HepG2 (cell line): ENCODE data around the gene LLGL2. TPM values are rescaled to one million over a fixed set of nuclear protein-coding genes. Genes with fewer than 3 reads are reported as not detected.

Experiments
- ARID2 ChIP-seq: sonication (generic); formaldehyde crosslinking; IDR thresholded peaks from 2 replicates; pipeline ENCODE4 v1.8.1; 2022; ENCODE audit warnings: mild to moderate bottlenecking, missing genetic modification reagents, borderline replicate concordance
- CEBPG ChIP-seq: IDR thresholded peaks from 2 replicates; pipeline ENCODE4 v1.6.1; 2016
- CHD4 ChIP-seq: fragments of 200-600 bp; sonication (generic); IDR thresholded peaks from 2 replicates; pipeline ENCODE4 v1.7.0; 2017; ENCODE audit warnings: mild to moderate bottlenecking, low read length, borderline replicate concordance
- FOXK2 ChIP-seq: fragments of 450-650 bp; IDR thresholded peaks from 2 replicates; pipeline ENCODE4 v1.6.1; 2016
- HHEX ChIP-seq: IDR thresholded peaks from 2 replicates; pipeline ENCODE4 v1.6.1; 2016; ENCODE audit warnings: control low read depth
- KDM5A ChIP-seq: fragments of 200-600 bp; sonication (generic); IDR thresholded peaks from 2 replicates; pipeline ENCODE4 v1.7.0; 2018; ENCODE audit warnings: antibody characterized with exemption, mild to moderate bottlenecking, low read length, borderline replicate concordance
- MED1 ChIP-seq: sonication (generic); formaldehyde crosslinking; IDR thresholded peaks from 2 replicates; pipeline ENCODE4 v1.4.0; 2020; ENCODE audit warnings: missing genetic modification reagents
- SNAI1 ChIP-seq: sonication (generic); formaldehyde crosslinking; IDR thresholded peaks from 2 replicates; pipeline ENCODE4 v1.5.0; 2020; ENCODE audit warnings: mild to moderate bottlenecking, missing genetic modification reagents, borderline replicate concordance
- ZMYM2 ChIP-seq: sonication (generic); formaldehyde crosslinking; IDR thresholded peaks from 2 replicates; pipeline ENCODE4 v1.8.0; 2022; ENCODE audit warnings: mild to moderate bottlenecking, missing genetic modification reagents
- ZNF138 ChIP-seq: sonication (generic); formaldehyde crosslinking; IDR thresholded peaks from 2 replicates; pipeline ENCODE4 v1.5.0; 2020; ENCODE audit warnings: mild to moderate bottlenecking, low read depth, missing genetic modification reagents
- ZNF446 ChIP-seq: sonication (generic); formaldehyde crosslinking; IDR thresholded peaks from 2 replicates; pipeline ENCODE4 v1.5.0; 2020; ENCODE audit warnings: mild to moderate bottlenecking, missing genetic modification reagents
- ZNF530 ChIP-seq: sonication (generic); formaldehyde crosslinking; IDR thresholded peaks from 2 replicates; pipeline ENCODE4 v1.5.0; 2020; ENCODE audit warnings: low read depth, mild to moderate bottlenecking, missing genetic modification reagents
- ZNF547 ChIP-seq: sonication (generic); formaldehyde crosslinking; IDR thresholded peaks from 2 replicates; pipeline ENCODE4 v1.5.1; 2020; ENCODE audit warnings: mild to moderate bottlenecking, missing genetic modification reagents
- ZNF644 ChIP-seq: IDR thresholded peaks from 2 replicates; pipeline ENCODE4 v1.6.1; 2016; ENCODE audit warnings: low read depth
- ZNF720 ChIP-seq: sonication (generic); formaldehyde crosslinking; IDR thresholded peaks from 2 replicates; pipeline ENCODE4 v1.4.0; 2020; ENCODE audit warnings: missing genetic modification reagents
- polyA plus RNA-seq, 8 experiments: library from polyadenylated mRNA; depleted of rRNA in 3 of 8; stranded (reverse) in 7 of 8; unstranded in 1 of 8; fragments of >200 nt; fragmentation: Illumina TruSeq in 4 of 8; extraction: Trizol in 4 of 8; gene quantifications; 2 replicates each; pipeline versions ENCODE4 v1.2.1 to v1.2.3, GENCODE V29; 2011 to 2016; ENCODE audit warnings: low read depth in 4 of 8, missing spikeins in 1 of 8, mixed read lengths in 1 of 8; ENCODE audit not compliant: insufficient read depth in 1 of 8
- total RNA-seq, 5 experiments: library from RNA; depleted of rRNA; stranded (reverse); fragments of >200 nt; fragmentation: Illumina TruSeq; extraction: Trizol; gene quantifications; 2 replicates each; pipeline ENCODE4 v1.2.3, GENCODE V29; 2016; ENCODE audit warnings: low read depth in 1 of 5
- TF ChIP-seq, protein P1 (sequence below): sonication (generic); formaldehyde crosslinking; IDR thresholded peaks from 2 replicates; pipeline ENCODE4 v1.4.0; 2020; ENCODE audit warnings: mild to moderate bottlenecking, low read depth, missing genetic modification reagents
- TF ChIP-seq, protein P2 (sequence below): IDR thresholded peaks from 2 replicates; pipeline ENCODE4 v1.6.1; 2016
- TF ChIP-seq, protein P3 (sequence below): IDR thresholded peaks from 2 replicates; pipeline ENCODE4 v1.6.1; 2016; ENCODE audit warnings: missing genetic modification reagents, missing compliant biosample characterization
- TF ChIP-seq, protein P4 (sequence below): IDR thresholded peaks from 2 replicates; pipeline ENCODE4 v1.6.1; 2016; ENCODE audit warnings: mild to moderate bottlenecking, missing biosample characterization, missing genetic modification reagents
- TF ChIP-seq, protein P5 (sequence below): fragments of 450-650 bp; IDR thresholded peaks from 2 replicates; pipeline ENCODE4 v1.6.1; 2017; ENCODE audit warnings: mild to moderate bottlenecking
- TF ChIP-seq, protein P6 (sequence below): IDR thresholded peaks from 2 replicates; pipeline ENCODE4 v1.6.1; 2012; ENCODE audit warnings: low read length, improper control_type of control experiment

Gene LLGL2
- total and polyA plus RNA-seq, 2 of the 13 experiments (the other 11 are each of a cell fraction or from before 2014, with no cell fraction given) = 83.0 to 86.7 TPM

DNA sequence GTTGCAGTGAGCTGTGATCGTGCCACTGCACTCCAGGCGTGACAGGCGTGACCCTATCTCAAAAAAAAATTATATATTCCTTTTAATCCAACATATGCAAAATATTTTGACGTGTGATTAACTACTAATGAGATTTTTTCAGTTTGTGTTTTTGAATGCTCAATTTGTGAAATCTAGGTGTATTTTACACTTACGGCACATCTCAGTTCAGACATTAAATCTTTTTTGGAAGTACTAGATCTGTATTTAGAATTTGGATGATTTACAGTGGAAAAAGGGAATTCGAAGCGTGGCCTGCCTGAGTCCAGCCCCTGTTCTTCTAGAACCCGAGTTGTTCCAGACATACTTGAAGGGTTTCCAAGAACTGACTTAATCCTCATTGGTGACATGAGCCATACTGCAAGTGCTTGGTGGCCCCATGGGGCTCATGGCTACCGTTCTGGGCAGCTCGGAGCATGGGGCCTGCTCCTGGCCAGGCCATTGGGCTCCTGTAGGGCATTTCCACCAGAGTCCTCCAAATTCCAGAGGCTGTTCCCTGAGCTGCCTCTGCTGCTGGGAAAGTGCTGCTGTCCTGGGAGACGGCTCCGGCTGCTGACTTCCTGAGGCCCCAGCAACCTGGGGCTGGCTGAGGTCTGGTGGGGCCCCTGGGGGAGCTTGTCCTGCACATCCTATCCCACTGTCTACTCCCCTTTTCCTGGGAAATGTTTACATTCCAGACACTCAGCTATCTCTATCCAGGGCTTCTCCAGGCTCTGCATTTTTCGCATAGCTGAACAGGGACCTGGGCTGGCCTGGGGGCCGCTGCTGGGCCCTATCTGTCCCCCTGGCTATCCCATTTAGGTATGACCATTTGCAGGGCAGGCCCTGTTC is 27.2 kb downstream of the LLGL2 start (continued):
- TF ChIP-seq, protein P1, sequence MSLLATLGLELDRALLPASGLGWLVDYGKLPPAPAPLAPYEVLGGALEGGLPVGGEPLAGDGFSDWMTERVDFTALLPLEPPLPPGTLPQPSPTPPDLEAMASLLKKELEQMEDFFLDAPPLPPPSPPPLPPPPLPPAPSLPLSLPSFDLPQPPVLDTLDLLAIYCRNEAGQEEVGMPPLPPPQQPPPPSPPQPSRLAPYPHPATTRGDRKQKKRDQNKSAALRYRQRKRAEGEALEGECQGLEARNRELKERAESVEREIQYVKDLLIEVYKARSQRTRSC (CRISPR knock-in tag) = no peak
- TF ChIP-seq, protein P2, sequence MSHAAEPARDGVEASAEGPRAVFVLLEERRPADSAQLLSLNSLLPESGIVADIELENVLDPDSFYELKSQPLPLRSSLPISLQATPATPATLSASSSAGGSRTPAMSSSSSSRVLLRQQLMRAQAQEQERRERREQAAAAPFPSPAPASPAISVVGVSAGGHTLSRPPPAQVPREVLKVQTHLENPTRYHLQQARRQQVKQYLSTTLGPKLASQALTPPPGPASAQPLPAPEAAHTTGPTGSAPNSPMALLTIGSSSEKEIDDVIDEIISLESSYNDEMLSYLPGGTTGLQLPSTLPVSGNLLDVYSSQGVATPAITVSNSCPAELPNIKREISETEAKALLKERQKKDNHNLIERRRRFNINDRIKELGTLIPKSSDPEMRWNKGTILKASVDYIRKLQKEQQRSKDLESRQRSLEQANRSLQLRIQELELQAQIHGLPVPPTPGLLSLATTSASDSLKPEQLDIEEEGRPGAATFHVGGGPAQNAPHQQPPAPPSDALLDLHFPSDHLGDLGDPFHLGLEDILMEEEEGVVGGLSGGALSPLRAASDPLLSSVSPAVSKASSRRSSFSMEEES = peak; percentile 59
- TF ChIP-seq, protein P3, sequence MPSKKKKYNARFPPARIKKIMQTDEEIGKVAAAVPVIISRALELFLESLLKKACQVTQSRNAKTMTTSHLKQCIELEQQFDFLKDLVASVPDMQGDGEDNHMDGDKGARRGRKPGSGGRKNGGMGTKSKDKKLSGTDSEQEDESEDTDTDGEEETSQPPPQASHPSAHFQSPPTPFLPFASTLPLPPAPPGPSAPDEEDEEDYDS = no peak
- TF ChIP-seq KDM5A (no peak), MED1 (peak; percentile 75; the same call in 1 of the 2 replicates), CEBPG (CRISPR knock-in tag) (0 out of 2 replicates have a peak, but pooled peaks have one; percentile 15), HHEX (CRISPR knock-in tag) (no peak), ZNF138 (CRISPR knock-in tag) (no peak), ZNF446 (no peak), ZNF547 (no peak), CHD4 (no peak), FOXK2 (no peak), ZMYM2 (CRISPR knock-in tag) (no peak), SNAI1 (CRISPR knock-in tag) (no peak), ZNF720 (CRISPR knock-in tag) (no peak), ARID2 (CRISPR knock-in tag) (no peak), ZNF530 (CRISPR knock-in tag) (no peak), ZNF644 (CRISPR knock-in tag) (no peak)
- TF ChIP-seq, protein P4, sequence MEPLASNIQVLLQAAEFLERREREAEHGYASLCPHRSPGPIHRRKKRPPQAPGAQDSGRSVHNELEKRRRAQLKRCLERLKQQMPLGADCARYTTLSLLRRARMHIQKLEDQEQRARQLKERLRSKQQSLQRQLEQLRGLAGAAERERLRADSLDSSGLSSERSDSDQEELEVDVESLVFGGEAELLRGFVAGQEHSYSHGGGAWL = 0 out of 2 replicates have a peak, but pooled peaks have one; percentile 51
- TF ChIP-seq, protein P5, sequence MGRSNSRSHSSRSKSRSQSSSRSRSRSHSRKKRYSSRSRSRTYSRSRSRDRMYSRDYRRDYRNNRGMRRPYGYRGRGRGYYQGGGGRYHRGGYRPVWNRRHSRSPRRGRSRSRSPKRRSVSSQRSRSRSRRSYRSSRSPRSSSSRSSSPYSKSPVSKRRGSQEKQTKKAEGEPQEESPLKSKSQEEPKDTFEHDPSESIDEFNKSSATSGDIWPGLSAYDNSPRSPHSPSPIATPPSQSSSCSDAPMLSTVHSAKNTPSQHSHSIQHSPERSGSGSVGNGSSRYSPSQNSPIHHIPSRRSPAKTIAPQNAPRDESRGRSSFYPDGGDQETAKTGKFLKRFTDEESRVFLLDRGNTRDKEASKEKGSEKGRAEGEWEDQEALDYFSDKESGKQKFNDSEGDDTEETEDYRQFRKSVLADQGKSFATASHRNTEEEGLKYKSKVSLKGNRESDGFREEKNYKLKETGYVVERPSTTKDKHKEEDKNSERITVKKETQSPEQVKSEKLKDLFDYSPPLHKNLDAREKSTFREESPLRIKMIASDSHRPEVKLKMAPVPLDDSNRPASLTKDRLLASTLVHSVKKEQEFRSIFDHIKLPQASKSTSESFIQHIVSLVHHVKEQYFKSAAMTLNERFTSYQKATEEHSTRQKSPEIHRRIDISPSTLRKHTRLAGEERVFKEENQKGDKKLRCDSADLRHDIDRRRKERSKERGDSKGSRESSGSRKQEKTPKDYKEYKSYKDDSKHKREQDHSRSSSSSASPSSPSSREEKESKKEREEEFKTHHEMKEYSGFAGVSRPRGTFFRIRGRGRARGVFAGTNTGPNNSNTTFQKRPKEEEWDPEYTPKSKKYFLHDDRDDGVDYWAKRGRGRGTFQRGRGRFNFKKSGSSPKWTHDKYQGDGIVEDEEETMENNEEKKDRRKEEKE = no peak
- TF ChIP-seq, protein P6, sequence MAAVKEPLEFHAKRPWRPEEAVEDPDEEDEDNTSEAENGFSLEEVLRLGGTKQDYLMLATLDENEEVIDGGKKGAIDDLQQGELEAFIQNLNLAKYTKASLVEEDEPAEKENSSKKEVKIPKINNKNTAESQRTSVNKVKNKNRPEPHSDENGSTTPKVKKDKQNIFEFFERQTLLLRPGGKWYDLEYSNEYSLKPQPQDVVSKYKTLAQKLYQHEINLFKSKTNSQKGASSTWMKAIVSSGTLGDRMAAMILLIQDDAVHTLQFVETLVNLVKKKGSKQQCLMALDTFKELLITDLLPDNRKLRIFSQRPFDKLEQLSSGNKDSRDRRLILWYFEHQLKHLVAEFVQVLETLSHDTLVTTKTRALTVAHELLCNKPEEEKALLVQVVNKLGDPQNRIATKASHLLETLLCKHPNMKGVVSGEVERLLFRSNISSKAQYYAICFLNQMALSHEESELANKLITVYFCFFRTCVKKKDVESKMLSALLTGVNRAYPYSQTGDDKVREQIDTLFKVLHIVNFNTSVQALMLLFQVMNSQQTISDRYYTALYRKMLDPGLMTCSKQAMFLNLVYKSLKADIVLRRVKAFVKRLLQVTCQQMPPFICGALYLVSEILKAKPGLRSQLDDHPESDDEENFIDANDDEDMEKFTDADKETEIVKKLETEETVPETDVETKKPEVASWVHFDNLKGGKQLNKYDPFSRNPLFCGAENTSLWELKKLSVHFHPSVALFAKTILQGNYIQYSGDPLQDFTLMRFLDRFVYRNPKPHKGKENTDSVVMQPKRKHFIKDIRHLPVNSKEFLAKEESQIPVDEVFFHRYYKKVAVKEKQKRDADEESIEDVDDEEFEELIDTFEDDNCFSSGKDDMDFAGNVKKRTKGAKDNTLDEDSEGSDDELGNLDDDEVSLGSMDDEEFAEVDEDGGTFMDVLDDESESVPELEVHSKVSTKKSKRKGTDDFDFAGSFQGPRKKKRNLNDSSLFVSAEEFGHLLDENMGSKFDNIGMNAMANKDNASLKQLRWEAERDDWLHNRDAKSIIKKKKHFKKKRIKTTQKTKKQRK = no peak
